ENCODE data around the gene CTNNA2.

Gene CTNNA2

DNA sequence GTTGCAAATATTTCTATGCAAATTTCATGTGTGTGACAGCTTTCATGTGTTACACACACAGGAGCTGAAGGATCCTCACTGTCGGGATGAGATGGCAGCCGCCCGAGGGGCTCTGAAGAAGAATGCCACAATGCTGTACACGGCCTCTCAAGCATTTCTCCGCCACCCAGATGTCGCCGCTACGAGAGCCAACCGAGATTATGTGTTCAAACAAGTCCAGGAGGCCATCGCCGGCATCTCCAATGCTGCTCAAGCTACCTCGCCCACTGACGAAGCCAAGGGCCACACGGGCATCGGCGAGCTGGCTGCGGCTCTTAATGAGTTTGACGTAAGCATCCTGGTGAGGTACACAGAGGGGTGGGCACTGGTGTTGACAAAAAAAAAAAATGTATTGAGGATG lies 361.2 kb downstream of the CTNNA2 start:
- H3K4me1 Mint-ChIP-seq = no peaks in the 10 kb centered on the region
- no peaks in the 10 kb centered on the region for H3K36me3 Mint-ChIP-seq
- no peak overlapping the region for H3K4me3 Mint-ChIP-seq
- no peaks in the 10 kb centered on the region for H3K9me3 Mint-ChIP-seq
- no peak overlapping the region for H3K27ac Mint-ChIP-seq
- H3K27me3 Mint-ChIP-seq = no peaks in the 10 kb centered on the region

- Mint-ChIP-seq H3K4me1 (no peaks in the 10 kb centered on the region), H3K9me3 (no peaks in the 10 kb centered on the region), H3K27ac (no peak overlapping the region), H3K36me3 (no peaks in the 10 kb centered on the region), H3K4me3 (no peak overlapping the region), H3K27me3 (no peaks in the 10 kb centered on the region)
Observed at GRCh38 chr2:79876430-79876829, 363.6 kb downstream of the CTNNA2 start.

DNA sequence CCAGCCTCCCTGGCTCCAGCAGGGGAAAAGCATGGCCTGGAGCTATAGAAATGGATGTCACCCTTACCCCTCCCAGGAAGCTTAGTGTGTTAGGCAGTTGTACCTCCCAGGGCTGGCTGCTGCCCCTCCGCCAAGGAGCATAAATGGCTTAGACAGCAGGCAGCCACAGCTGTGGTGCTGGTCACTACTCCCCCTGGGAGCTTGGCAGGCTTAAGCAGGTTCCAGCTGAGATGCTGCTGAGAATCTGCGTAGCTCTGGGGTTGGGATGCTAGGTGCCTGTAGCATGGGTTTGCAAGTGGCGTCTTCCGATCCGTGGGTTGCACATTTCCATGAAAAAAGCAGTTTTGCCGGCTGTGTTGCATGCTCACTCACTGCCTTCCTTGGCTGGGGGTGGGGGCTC lies 369.7 kb downstream of the CTNNA2 start:
- H3K27ac Mint-ChIP-seq = no peak overlapping the region
- peaks cover 4% of the 10 kb centered on the region for H3K27me3 Mint-ChIP-seq
- H3K4me1 Mint-ChIP-seq = no peaks in the 10 kb centered on the region
- H3K4me3 Mint-ChIP-seq = no peak overlapping the region
- no peaks in the 10 kb centered on the region for H3K36me3 Mint-ChIP-seq
- H3K9me3 Mint-ChIP-seq = peaks cover 4% of the 10 kb centered on the region

DNA sequence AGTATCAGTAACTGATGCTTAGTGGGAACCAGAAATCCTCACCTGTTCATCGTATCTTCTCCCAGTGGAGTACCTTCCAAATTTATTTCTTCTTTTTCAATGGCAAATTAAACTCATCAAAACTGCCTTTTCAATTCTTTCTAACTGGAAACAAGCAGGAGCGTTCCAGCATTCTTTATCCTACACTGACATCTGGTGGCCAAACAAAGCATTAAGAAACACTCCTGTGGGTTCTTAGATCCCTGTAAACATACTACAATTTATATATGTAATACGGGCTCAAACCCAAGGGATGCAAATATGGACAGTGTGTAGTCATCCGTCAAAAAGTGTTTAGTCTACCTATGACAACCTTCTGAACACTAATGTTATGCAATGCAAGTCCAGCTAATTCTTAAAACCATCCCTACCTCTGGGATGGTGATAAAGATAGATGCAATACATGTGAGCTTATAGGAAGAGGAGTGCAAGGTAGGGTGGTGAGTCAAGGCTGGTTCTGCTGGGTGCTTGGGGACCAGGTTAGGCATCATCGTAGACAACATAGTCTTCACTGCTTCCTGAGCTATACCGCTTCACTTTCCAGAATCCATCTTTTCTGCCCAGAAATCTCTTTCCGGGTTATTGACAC lies 375.0 kb downstream of the CTNNA2 start:
- Mint-ChIP-seq H3K9me3 (peaks cover 2% of the 10 kb centered on the region), H3K4me1 (no peaks in the 10 kb centered on the region), H3K27me3 (peaks cover 7% of the 10 kb centered on the region), H3K4me3 (no peak overlapping the region), H3K36me3 (no peaks in the 10 kb centered on the region), H3K27ac (no peak overlapping the region)

DNA sequence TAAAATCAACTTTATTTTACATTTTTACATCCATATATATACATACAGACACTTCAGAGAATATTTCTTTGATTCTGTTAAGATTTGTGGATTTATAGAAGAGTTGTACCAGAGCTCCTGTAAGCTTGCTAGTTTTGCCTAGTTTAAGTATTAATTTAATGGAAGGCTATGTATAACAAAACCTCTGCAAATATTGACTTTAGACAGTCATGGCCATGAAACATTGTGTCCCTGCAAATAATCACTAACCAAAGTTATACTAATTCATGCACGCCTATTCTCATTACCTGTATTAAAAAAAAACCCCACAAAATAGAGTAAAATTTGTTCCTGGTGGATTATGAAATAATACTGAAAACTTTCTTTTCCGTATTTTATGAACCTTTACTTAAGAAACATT lies 379.3 kb downstream of the CTNNA2 start:
- H3K4me1 Mint-ChIP-seq = no peaks in the 10 kb centered on the region

GRCh38 chr2:79899196-79899595 lies 386.3 kb downstream of the CTNNA2 start:
- no peaks in the 10 kb centered on the region for H3K27me3 Mint-ChIP-seq
- no peak overlapping the region for H3K27ac Mint-ChIP-seq
- no peaks in the 10 kb centered on the region for H3K36me3 Mint-ChIP-seq
- no peaks in the 10 kb centered on the region for H3K9me3 Mint-ChIP-seq
- H3K4me1 Mint-ChIP-seq = no peaks in the 10 kb centered on the region
- no peak overlapping the region for H3K4me3 Mint-ChIP-seq

More for the DNA sequence above, 379.3 kb downstream of the CTNNA2 start:
- Mint-ChIP-seq H3K9me3 (no peaks in the 10 kb centered on the region), H3K4me3 (no peak overlapping the region), H3K36me3 (no peaks in the 10 kb centered on the region), H3K27me3 (peaks cover 4% of the 10 kb centered on the region), H3K27ac (no peak overlapping the region)

- H3K4me1 Mint-ChIP-seq = no peaks in the 10 kb centered on the region
- no peak overlapping the region for H3K27ac Mint-ChIP-seq
- H3K36me3 Mint-ChIP-seq = no peaks in the 10 kb centered on the region
- H3K4me3 Mint-ChIP-seq = no peak overlapping the region
- H3K27me3 Mint-ChIP-seq = no peaks in the 10 kb centered on the region
- no peaks in the 10 kb centered on the region for H3K9me3 Mint-ChIP-seq
Observed at GRCh38 chr2:79901161-79901560, 388.3 kb downstream of the CTNNA2 start.

- Mint-ChIP-seq H3K27ac (no peak overlapping the region), H3K4me3 (no peak overlapping the region), H3K4me1 (no peaks in the 10 kb centered on the region), H3K27me3 (no peaks in the 10 kb centered on the region), H3K9me3 (no peaks in the 10 kb centered on the region), H3K36me3 (no peaks in the 10 kb centered on the region)
Observed at GRCh38 chr2:79903222-79904000, 390.6 kb downstream of the CTNNA2 start.

DNA sequence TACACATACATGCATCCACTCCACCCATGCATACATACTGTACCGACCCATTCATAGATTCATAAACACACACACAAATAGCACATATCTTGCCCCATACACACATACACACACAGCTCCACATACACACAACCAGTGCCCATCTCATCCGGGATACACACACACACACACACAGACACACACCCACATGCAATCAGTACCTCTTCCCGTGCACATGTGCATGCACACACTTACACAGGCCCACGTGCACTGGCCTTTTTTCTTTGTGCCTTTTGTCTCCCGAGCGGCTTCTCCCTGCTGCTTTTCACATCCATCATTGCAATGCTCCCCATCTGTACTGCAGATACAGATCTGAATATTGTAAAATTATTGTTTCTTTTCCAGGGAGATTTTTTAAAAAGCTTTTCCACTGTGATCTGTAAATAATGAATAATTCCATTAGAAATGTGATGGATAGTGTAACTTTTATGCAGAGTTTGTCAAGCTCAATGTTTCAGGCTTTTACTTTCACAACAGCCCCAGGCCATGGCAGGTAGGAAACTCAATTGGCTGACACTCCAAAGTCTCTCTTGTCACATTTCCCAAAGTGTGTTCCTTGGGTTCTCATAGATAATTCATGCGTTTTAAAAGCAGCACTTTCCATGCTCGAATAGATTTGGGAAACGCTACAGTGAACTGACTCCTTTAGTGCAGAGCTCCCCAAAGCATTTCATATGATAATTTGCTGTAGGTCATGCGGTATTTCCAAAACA lies 393.5 kb downstream of the CTNNA2 start:
- no peak overlapping the region for H3K27ac Mint-ChIP-seq
- no peaks in the 10 kb centered on the region for H3K4me1 Mint-ChIP-seq
- no peak overlapping the region for H3K4me3 Mint-ChIP-seq
- no peaks in the 10 kb centered on the region for H3K9me3 Mint-ChIP-seq
- H3K36me3 Mint-ChIP-seq = no peaks in the 10 kb centered on the region
- H3K27me3 Mint-ChIP-seq = no peaks in the 10 kb centered on the region

DNA sequence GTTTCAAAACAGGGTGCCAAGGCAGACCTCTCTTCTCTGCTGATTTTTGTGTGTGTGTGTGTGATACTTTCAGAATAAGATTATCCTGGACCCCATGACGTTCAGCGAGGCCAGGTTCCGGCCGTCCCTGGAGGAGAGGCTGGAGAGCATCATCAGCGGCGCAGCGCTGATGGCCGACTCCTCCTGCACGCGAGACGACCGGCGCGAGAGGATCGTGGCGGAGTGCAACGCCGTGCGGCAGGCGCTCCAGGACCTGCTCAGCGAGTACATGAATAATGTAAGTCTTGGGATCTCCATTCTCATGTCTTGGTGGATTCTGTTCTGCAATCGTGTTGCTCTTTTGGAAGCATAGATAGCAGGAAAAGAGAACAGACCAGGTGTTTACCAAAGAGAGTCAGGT lies 396.7 kb downstream of the CTNNA2 start:
- H3K27me3 Mint-ChIP-seq = no peaks in the 10 kb centered on the region
- peaks cover 5% of the 10 kb centered on the region for H3K9me3 Mint-ChIP-seq
- H3K27ac Mint-ChIP-seq = no peak overlapping the region
- no peaks in the 10 kb centered on the region for H3K36me3 Mint-ChIP-seq
- no peak overlapping the region for H3K4me3 Mint-ChIP-seq
- no peaks in the 10 kb centered on the region for H3K4me1 Mint-ChIP-seq

GRCh38 chr2:79910643-79911042 lies 397.8 kb downstream of the CTNNA2 start:
- no peak overlapping the region for H3K27ac Mint-ChIP-seq
- no peak overlapping the region for H3K4me3 Mint-ChIP-seq
- no peaks in the 10 kb centered on the region for H3K27me3 Mint-ChIP-seq
- H3K4me1 Mint-ChIP-seq = no peaks in the 10 kb centered on the region
- no peaks in the 10 kb centered on the region for H3K36me3 Mint-ChIP-seq
- H3K9me3 Mint-ChIP-seq = peaks cover 5% of the 10 kb centered on the region

GRCh38 chr2:79915455-79915854 lies 402.6 kb downstream of the CTNNA2 start:
- no peaks in the 10 kb centered on the region for H3K27me3 Mint-ChIP-seq
- H3K9me3 Mint-ChIP-seq = peaks cover 5% of the 10 kb centered on the region
- H3K36me3 Mint-ChIP-seq = no peaks in the 10 kb centered on the region
- no peak overlapping the region for H3K4me3 Mint-ChIP-seq
- H3K4me1 Mint-ChIP-seq = no peaks in the 10 kb centered on the region
- H3K27ac Mint-ChIP-seq = no peak overlapping the region

- Mint-ChIP-seq H3K4me1 (no peaks in the 10 kb centered on the region), H3K27me3 (no peaks in the 10 kb centered on the region), H3K27ac (no peak overlapping the region), H3K36me3 (no peaks in the 10 kb centered on the region), H3K9me3 (peaks cover 5% of the 10 kb centered on the region), H3K4me3 (no peak overlapping the region)
Observed at GRCh38 chr2:79916285-79916684, 403.4 kb downstream of the CTNNA2 start.

GRCh38 chr2:79920512-79921076 lies 407.7 kb downstream of the CTNNA2 start:
- no peak overlapping the region for H3K27ac Mint-ChIP-seq
- H3K4me3 Mint-ChIP-seq = no peak overlapping the region
- peaks cover 3% of the 10 kb centered on the region for H3K9me3 Mint-ChIP-seq
- no peaks in the 10 kb centered on the region for H3K4me1 Mint-ChIP-seq
- no peaks in the 10 kb centered on the region for H3K27me3 Mint-ChIP-seq
- H3K36me3 Mint-ChIP-seq = no peaks in the 10 kb centered on the region

- Mint-ChIP-seq H3K27me3 (no peaks in the 10 kb centered on the region), H3K4me3 (no peak overlapping the region), H3K9me3 (no peaks in the 10 kb centered on the region), H3K4me1 (no peaks in the 10 kb centered on the region), H3K36me3 (no peaks in the 10 kb centered on the region), H3K27ac (no peak overlapping the region)
Observed at GRCh38 chr2:79929624-79930023, 416.8 kb downstream of the CTNNA2 start.

All from activated naive CD4-positive, alpha-beta T cell treated with anti-CD3 and anti-CD28 coated beads, Interleukin-2, amount 50 U/mL, for 24 hours (primary cell).